Muscle of arm (tissue), 12 donors: ENCODE measurements around the gene ALDH6A1. TPM values are rescaled to one million over a fixed set of nuclear protein-coding genes. Genes with fewer than 3 reads are reported as not detected.
A peak's percentile ranks its signal among the peaks of the same experiment; 100 is the strongest.

Experiments
- DNase-seq: peaks from one replicate; pipeline ENCODE4 v3.0.0-alpha.2; 2013
- polyA plus RNA-seq, 12 donors: library from polyadenylated mRNA; unstranded; fragments of 120-200 nt; gene quantifications; one replicate each; pipeline ENCODE4 v1.2.1, GENCODE V29; 2013; ENCODE audit not compliant: insufficient read length in 12 of 12

The ALDH6A1 gene
- polyA plus RNA-seq, 12 donors: 10.4 to 18.9 (median 14.3) TPM; not detected in 1

GRCh38 chr14:74064883-74065282 lies 19.4 kb downstream of the ALDH6A1 start:
- DNase-seq: no peak

DNA sequence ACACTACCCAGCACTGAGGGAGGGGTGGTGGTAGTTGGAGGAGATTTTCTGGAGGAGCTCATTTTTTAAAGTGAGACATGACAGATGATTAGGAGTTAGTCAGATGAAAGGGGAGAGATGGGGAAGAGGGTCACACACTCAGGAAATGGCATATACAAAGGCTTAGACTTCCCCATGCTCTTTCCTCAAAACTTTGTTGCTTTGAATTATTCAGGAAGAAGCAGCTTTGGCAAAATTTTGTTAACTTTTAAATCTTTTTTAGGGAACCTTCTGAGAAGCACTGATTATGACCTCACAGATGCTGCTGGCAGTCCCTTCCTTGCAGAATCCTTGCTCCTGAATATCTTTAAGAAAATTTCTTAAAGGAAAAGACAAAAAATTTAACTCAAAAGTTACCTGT lies 19.8 kb downstream of the ALDH6A1 start:
- DNase-seq: no peak

DNA sequence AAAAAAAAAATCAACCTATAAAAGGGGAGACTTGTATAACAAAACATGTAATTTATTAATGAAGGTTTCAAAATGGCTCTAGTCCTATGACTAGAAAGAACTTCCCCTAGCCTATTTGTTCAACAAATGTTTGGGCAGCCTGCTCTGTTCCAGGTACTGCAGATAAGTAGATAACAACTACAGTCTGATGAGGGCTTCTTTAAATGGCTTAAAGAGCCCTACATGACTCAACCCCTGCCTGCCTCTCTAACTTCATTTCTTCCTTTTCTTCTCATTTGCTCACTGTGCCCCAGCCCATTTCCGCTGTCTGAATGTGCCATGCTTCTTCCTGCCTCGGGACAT lies 21.5 kb downstream of the ALDH6A1 start:
- DNase-seq: no peak

DNA sequence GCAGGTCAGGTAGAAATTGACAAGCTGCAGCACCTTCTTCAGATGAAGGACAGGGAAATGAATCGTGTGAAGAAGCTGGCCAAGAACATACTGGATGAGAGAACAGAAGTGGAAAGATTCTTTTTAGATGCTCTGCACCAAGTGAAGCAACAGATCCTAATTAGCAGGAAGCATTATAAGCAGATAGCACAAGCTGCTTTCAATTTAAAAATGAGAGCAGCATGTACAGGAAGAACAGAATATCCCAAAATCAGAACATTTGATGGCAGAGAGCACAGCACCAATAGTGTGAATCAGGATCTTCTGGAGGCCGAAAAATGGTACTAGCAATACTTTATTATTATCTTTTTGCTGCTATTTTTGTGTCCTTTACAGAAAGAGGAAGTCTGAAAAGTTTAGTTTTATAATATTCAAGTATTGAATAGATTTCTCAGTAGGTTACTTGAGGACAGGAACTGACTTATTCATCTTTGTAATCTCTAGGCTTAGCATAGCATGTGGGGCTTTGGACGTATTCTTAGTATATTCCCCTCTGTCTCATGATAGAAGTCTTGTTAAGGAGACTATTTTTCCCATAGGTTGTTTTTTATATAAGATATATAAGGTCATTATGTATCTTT lies 34.3 kb downstream of the ALDH6A1 start:
- DNase-seq: no peak

GRCh38 chr14:74048281-74048680 lies 36.0 kb downstream of the ALDH6A1 start:
- DNase-seq: no peak

DNA sequence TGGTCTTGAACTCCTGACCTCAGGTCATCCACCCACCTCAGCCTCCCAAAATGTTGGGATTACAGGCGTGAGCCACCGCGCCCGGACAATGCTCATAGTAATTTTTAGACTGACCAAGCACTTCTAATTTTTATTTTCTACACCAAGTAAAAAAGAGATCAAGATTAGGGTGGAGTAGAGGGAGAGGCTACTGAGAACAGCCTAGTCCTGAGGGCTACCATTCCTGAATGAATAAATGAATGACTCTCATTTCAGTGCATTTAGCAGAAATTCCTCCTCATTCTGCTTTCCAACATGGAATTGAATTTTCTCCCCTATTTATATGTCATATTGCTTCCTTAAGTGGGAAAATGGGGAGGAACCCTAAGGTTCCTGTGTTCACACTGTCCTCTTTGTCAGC lies 38.7 kb downstream of the ALDH6A1 start:
- no peak for DNase-seq

GRCh38 chr14:74042296-74042695 lies 42.0 kb downstream of the ALDH6A1 start:
- DNase-seq: no peak

GRCh38 chr14:74038020-74038859 lies 46.0 kb downstream of the ALDH6A1 start:
- peak; percentile 35 for DNase-seq

- no peak for DNase-seq
Measured at GRCh38 chr14:74035556-74035955, 48.7 kb downstream of the ALDH6A1 start.

DNA sequence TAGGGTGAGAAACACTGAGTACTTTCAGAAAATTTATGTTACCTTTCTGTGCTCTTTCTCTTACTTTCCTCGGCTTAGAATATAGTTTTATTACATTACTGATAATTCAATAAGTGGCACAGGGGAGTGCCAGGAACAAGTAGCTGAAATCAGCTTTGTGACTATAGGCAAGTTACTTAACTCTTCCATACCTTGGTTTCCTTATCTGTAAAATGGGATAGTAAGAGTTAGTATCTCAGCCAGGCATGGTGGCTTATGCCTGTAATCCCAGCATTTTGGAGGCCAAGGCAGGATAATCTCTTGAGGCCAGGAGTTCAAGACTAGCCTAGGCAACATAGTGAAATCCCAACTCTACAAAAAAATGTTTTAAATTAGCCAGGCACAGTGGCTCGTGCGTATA lies 49.7 kb downstream of the ALDH6A1 start:
- no peak for DNase-seq

DNA sequence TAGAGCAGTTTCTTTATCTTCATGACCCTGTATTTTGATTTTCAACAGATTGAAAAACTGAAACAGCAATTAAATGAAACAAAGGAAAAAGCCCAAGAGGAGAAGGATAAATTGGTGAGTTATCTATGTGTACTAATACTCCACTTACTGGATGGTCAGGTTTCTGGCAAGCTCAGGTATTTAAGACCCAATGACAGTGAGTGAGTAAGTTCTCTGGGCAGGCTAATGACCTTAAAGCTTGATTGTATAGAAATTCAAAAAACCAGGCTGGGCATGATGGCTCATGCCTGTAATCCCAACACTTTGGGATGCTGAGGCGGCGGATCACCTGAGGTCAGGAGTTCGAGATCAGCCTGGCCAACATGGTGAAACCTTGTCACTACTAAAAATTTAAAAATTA lies 55.1 kb downstream of the ALDH6A1 start:
- DNase-seq: no peak

GRCh38 chr14:74022346-74022745 lies 61.9 kb downstream of the ALDH6A1 start:
- no peak for DNase-seq

- DNase-seq: peak; percentile 42
Measured at GRCh38 chr14:74019408-74020137, 64.7 kb downstream of the ALDH6A1 start.

DNA sequence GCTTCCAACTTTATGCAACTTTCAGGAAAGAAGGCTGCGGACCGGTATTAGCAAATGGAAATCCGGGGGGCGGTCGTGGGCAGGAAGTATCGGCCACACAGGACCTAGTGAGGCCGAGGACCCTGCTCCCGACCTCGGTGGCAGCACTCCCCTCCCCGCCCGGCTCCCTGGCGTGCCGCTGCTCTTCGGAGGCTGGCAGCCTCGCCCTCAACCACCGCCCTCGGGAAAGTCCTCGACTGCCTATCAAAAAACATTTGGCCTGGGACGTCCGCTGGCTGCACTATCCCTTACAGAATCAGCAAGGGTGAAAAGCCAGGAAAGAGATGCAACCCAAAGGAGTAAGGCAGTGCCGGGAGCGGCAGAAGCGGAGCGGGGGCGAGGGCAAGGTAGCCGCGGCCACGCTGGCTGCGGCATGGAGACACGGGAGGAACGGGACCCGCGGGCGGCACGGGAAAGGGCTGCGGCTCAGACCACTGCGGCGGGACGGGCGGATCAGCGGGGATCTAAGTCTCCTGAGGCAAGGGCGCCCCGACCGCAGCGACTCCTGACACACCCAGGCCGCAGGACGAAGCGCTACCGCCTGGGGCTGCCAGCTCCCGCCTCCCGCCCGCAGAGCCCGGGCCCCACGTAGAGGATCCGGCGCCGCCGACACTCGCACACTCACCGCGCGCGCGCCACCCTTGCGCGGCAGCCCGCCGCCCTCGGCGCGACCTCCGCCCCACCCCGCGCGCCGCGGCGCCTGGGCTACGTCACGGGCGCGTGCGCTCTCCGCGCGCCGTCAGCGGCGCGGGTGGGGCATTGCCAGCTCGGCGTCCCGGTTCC lies 65.5 kb downstream of the ALDH6A1 start, which contains the start of the genes BBOF1 and ENTPD5:
TSS of gene BBOF1 (plus strand) at position 764 of the 822 bp plus-strand sequence. CDS start 130 bp downstream, outside the sequence.
TSS of gene ENTPD5 (minus strand) at position 703 of the 822 bp plus-strand sequence. CDS start 31,186 bp downstream, outside the sequence.
- peak; percentile 86 for DNase-seq

- no peak for DNase-seq
Measured at GRCh38 chr14:74018174-74018585, 66.1 kb downstream of the ALDH6A1 start.

GRCh38 chr14:74015963-74016362 lies 68.3 kb downstream of the ALDH6A1 start:
- no peak for DNase-seq

- no peak for DNase-seq
Measured at GRCh38 chr14:74015176-74015575, 69.1 kb downstream of the ALDH6A1 start.

DNA sequence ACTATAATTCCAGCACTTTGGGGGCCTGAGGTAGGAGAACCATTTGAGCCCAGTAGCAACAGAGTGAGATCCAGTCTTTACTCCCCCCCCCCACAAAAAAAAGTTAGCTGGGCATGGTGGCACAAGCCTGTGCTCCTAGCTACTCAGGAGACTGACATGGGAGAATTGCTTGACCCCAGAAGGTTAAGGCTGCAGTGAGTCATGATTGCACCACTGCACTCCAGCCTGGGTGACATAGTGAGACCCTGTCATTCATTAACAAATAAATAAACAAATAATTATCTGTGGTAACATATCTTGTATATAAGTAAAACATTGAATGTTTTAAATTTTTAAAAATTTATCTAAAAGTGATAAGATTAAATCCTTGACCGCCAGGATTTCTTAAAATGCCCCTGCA lies 70.0 kb downstream of the ALDH6A1 start:
- no peak for DNase-seq

DNA sequence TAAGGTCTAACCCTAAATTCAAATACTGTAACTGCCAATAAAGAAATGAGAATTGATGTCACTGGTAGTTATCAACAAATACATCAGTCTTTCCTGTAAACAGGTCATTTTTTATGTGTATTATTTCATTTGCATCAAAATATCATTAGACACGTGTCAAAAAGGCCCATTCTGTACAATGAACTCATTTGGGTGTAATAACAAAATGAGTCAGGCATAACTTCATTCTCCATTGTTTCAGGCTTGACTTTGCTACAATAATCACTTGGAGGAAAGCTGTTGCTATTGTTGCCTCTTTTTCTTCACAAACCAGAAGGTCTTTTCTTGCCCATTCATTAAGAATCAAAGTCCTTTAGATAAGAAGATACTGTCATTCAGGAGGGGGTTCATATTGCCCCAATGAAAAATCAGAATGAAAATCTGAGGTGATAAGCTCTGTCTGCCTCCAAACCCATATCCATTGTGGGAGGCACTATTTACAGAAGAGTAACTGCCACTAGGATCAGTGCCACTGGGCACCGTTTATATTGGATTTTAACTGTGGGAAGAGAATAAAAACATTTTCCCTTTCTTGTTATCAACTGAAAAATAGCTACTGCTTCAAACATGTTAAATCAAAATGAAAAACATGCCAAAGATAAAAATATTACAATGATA lies 75.3 kb downstream of the ALDH6A1 start:
- no peak for DNase-seq
